Measurements from ENCODE around the gene MAPK1. TPM values are rescaled to one million over a fixed set of nuclear protein-coding genes. Genes with fewer than 3 reads are reported as not detected.

MAPK1 gene
- total RNA-seq, 1 experiment from 2014 or later = 90.3 TPM

GRCh38 chr22:21768435-21768834, 99.0 kb downstream of the MAPK1 start:
- Mint-ChIP-seq H3K27ac (0 out of 7 replicates have a peak overlapping the region, but pooled peaks of 1 of the 3 experiments have one; percentile 14), H3K27me3 (ENCODE audit: low read depth) (no peaks in the 10 kb centered on the region), H3K4me1 (no peaks in the 10 kb centered on the region), H3K36me3 (ENCODE audit: insufficient read depth in 1 of 3, low read depth in 3 of 3) (peaks cover 48 to 96% (median 90%) of the 10 kb centered on the region in 3 experiments; a peak in 6 of 7 replicates), H3K4me3 (no peak overlapping the region), H3K9me3 (no peaks in the 10 kb centered on the region)
- no CpG with 5 or more reads among the region's 1 CpG for WGBS (ENCODE audit: extremely low coverage, insufficient read length, low lambda C conversion rate)
- no peaks in the 10 kb centered on the region for H3K79me1 ChIP-seq (ENCODE audit: insufficient read depth, low read depth, low read length, poor library complexity, severe bottlenecking)
- no peak overlapping the region for H3K23ac ChIP-seq (ENCODE audit: insufficient read length, low read depth, low read length)
- H2BK120ac ChIP-seq (ENCODE audit: low read depth, low read length, poor library complexity, severe bottlenecking) = no peak overlapping the region
- H3K27me3 ChIP-seq (ENCODE audit: insufficient read depth, low read length) = no peaks in the 10 kb centered on the region
- no peak overlapping the region for H3K4me2 ChIP-seq (ENCODE audit: insufficient read depth, insufficient read length, low read length)
- H3K56ac ChIP-seq (ENCODE audit: insufficient read length, low read depth, low read length) = no peak overlapping the region
- TF ChIP-seq CTCF (conservative IDR thresholded peaks at IDR 0.05) = no peak
- H4K20me1 ChIP-seq (ENCODE audit: control insufficient read depth, insufficient read depth, insufficient read length) = no peaks in the 10 kb centered on the region
- H4K8ac ChIP-seq (replicated peaks; ENCODE audit: insufficient read length, low read depth, low read length) = no peak overlapping the region
- H3K4me1 ChIP-seq (ENCODE audit: insufficient read depth, low read length) = no peaks in the 10 kb centered on the region
- no peak overlapping the region for H3K27ac ChIP-seq (ENCODE audit: insufficient read length, low read depth, low read length)
- H3T11ph ChIP-seq (ENCODE audit: low read length) = no peak overlapping the region
- no peaks in the 10 kb centered on the region for H3K79me2 ChIP-seq (ENCODE audit: insufficient read depth, low read length)
- H3K23me2 ChIP-seq (ENCODE audit: insufficient read length, low read depth, low read length, poor library complexity, severe bottlenecking) = no peaks in the 10 kb centered on the region
- no peak overlapping the region for H3K18ac ChIP-seq (ENCODE audit: insufficient read length, low read depth, low read length)
- no peak overlapping the region for H2BK20ac ChIP-seq (ENCODE audit: low read depth, low read length, poor library complexity, severe bottlenecking)
- no peaks in the 10 kb centered on the region for H3K9me3 ChIP-seq (ENCODE audit: control insufficient read depth, low read depth, low read length)
- no peak overlapping the region for H2BK5ac ChIP-seq (ENCODE audit: insufficient read length, low read length)
- H4K91ac ChIP-seq (ENCODE audit: insufficient read length, low read depth, low read length) = no peak overlapping the region
- H3K4ac ChIP-seq (ENCODE audit: low read depth, low read length) = no peak overlapping the region
- no peak overlapping the region for H2AFZ ChIP-seq (ENCODE audit: low read length)
- H2AK5ac ChIP-seq (ENCODE audit: insufficient read length, low read length) = no peak overlapping the region
- no peak overlapping the region for H2BK12ac ChIP-seq (ENCODE audit: insufficient read length, low read depth, low read length)
- DNase-seq = no peak
- no peak overlapping the region for H3K14ac ChIP-seq (ENCODE audit: insufficient read depth, low read length)
- H2BK15ac ChIP-seq (ENCODE audit: low read depth, low read length) = no peak overlapping the region
- H3K9ac ChIP-seq (ENCODE audit: extremely low read depth, insufficient read length, low read length) = no peak overlapping the region
- no peak overlapping the region for H4K5ac ChIP-seq (ENCODE audit: insufficient read length, low read depth, low read length)

Measured in H9 (cell line).